Measurements from ENCODE around the gene IQCC. TPM values are rescaled to one million over a fixed set of nuclear protein-coding genes. Genes with fewer than 3 reads are reported as not detected.

IQCC gene
- polyA plus RNA-seq, 4 donors = 6.8 to 10.7 (median 8.7) TPM

GRCh38 chr1:32221980-32222755, 16.7 kb downstream of the IQCC start, which contains the start of the genes EIF3I and TMEM234:
Gene EIF3I (plus strand): TSS chr1:32222407. CDS start chr1:32222442, 35 bp downstream.
Gene TMEM234 (minus strand): TSS chr1:32222353. CDS start chr1:32222322, 31 bp downstream.
- DNase-seq (ENCODE audit: low read depth in 4 of 4, low spot score in 2 of 4) = peak in 2 of 4 donors; percentile 87 to 92

GRCh38 chr1:32223683-32224082, 18.2 kb downstream of the IQCC start:
- no peak for DNase-seq (ENCODE audit: low read depth in 4 of 4, low spot score in 2 of 4)

- no peak for DNase-seq (ENCODE audit: low read depth in 4 of 4, low spot score in 2 of 4)
Observed at GRCh38 chr1:32224285-32224684, 18.8 kb downstream of the IQCC start.

- no peak for DNase-seq (ENCODE audit: low read depth in 4 of 4, low spot score in 2 of 4)
Observed at GRCh38 chr1:32228771-32229170, 23.3 kb downstream of the IQCC start.

- DNase-seq (ENCODE audit: low read depth in 4 of 4, low spot score in 2 of 4) = no peak
Observed at GRCh38 chr1:32231843-32232432, 26.5 kb downstream of the IQCC start.

- DNase-seq (ENCODE audit: low read depth in 4 of 4, low spot score in 2 of 4) = no peak
Observed at GRCh38 chr1:32232558-32233304, 27.3 kb downstream of the IQCC start.

GRCh38 chr1:32234792-32235191, 29.3 kb downstream of the IQCC start:
- DNase-seq (ENCODE audit: low read depth in 4 of 4, low spot score in 2 of 4) = no peak

- no peak for DNase-seq (ENCODE audit: low read depth in 4 of 4, low spot score in 2 of 4)
Observed at GRCh38 chr1:32239337-32239736, 33.9 kb downstream of the IQCC start.

- DNase-seq (ENCODE audit: low read depth in 4 of 4, low spot score in 2 of 4) = no peak
Observed at GRCh38 chr1:32239790-32240139, 34.3 kb downstream of the IQCC start.

- DNase-seq (ENCODE audit: low read depth in 4 of 4, low spot score in 2 of 4) = peak in 1 of 4 donors; percentile 74
Observed at GRCh38 chr1:32240140-32240951, 34.9 kb downstream of the IQCC start.

GRCh38 chr1:32241001-32241763, 35.7 kb downstream of the IQCC start:
- peak in 1 of 4 donors; percentile 52 for DNase-seq (ENCODE audit: low read depth in 4 of 4, low spot score in 2 of 4)

- no peak for DNase-seq (ENCODE audit: low read depth in 4 of 4, low spot score in 2 of 4)
Observed at GRCh38 chr1:32242341-32242851, 36.9 kb downstream of the IQCC start.

- DNase-seq (ENCODE audit: low read depth in 4 of 4, low spot score in 2 of 4) = no peak
Observed at GRCh38 chr1:32246888-32247273, 41.4 kb downstream of the IQCC start, which contains the start of gene FAM167B. Gene FAM167B (plus strand): TSS chr1:32247222. CDS start chr1:32247422, 200 bp downstream.

GRCh38 chr1:32247452-32247851, 42.0 kb downstream of the IQCC start:
- DNase-seq (ENCODE audit: low read depth in 4 of 4, low spot score in 2 of 4) = no peak

- DNase-seq (ENCODE audit: low read depth in 4 of 4, low spot score in 2 of 4) = no peak
Observed at GRCh38 chr1:32247983-32248889, 42.8 kb downstream of the IQCC start.

- no peak for DNase-seq (ENCODE audit: low read depth in 4 of 4, low spot score in 2 of 4)
Observed at GRCh38 chr1:32249831-32250525, 44.5 kb downstream of the IQCC start.

GRCh38 chr1:32250893-32251716, 45.6 kb downstream of the IQCC start, which contains the start of gene LCK:
Gene LCK (plus strand): TSS chr1:32251265. CDS start chr1:32274330, 23,065 bp downstream.
- no peak for DNase-seq (ENCODE audit: low read depth in 4 of 4, low spot score in 2 of 4)
